GM21825 (cell line): ENCODE measurements around the gene RNU1-2.
"Not testable (repeated sequence)": the region's sequence is repeated elsewhere in the genome, so short reads cannot be mapped to it uniquely, and the experiment has no call there.

Experiments used
- ATAC-seq: cut with Tn5 transposase; IDR thresholded peaks from one replicate; pipeline ENCODE4 v1.9.1; 2021; ENCODE audit warnings: mild to moderate bottlenecking, moderate library complexity; ENCODE audit not compliant: unreplicated experiment

The RNU1-2 gene

DNA sequence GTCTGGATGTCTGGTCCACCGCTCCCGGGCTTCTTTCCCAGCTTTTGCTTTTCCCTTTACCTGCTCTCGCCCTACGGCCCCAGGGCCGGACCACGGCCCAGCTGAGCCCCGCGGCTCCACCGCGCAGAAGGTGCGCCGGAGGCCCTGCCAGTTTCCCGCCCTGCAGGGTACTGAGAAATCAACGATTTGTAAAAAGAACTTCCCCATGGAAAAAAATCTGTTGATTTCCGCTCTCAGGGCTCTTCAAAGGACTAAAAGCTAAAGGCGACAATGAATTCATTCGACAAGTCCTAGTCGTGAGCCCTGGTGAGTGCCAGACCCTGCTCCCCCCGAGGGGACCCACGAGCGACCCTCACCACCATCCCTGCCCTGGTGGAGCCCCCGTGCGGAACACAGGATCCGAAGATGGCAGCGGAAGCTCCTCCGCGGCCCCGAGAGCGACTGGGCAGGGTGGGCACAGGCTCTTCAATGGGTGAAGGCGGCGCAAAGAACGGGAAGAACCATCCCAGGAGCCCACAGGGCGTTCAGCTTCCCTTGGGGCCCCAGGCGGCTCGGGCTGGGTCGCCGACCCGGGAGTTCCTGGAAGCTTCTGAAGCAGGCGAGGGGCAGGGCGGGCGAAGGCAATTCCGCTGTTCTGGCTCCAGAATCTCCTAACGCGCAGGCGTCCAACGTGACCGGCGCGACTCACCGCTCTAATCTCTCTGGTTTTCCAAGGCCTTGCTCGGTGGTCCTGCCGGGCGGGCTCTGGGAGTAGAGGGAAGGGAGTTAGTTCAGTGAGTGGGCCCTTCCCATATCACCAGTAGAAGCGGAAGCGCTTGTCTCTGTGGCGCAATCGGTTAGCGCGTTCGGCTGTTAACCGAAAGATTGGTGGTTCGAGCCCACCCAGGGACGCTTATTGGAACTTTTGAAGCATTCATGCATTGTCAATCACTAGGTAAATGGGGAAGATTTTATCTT is 6.6 kb upstream of the RNU1-2 start:
- ATAC-seq, result no peak

DNA sequence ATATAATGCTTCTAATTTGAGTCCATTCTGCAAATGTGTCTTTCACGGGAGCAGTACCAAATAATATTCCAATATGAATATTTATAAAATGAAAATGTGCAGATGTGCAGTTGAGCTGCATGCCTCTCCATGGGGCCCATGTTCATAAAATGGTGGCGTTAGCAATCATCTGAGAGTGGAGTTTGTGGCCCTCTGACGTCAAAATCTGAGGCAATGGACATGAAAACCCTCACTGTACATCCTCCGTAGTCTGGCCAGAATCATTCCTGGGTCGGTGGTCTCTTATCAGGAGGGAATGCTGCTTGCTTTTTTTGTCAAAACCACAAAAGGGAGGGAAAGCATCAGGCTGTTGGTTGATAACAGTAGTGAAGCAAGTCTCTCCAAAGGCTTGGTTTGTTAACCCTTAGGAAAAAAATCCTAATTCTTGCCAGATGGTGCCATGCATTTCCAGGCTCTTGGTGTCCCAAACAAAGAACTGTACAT is 5.2 kb upstream of the RNU1-2 start:
- not testable (repeated sequence) for ATAC-seq

DNA sequence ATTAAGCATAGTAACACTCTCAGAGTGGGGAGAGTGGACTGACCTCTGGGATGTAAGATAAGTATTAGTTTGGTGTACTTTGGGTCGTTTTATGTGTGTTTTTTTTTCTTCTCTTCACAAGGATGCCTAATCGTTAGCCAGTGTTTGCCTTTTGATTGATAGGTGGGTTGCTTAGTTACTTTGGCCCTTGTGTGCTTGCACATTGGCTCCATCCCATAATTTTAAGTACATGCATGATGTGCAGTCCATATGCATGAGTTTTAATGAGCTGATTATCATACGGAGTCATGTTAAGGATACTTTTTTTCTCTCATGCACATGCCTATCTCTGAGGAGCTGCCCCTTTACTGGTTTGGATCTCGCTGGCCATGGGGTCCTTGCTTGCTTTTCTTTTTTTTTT is 4.7 kb upstream of the RNU1-2 start:
- ATAC-seq, result not testable (repeated sequence)

GRCh38 chr1:16892978-16893525 is 2.7 kb upstream of the RNU1-2 start:
- not testable (repeated sequence) for ATAC-seq

- ATAC-seq, result not testable (repeated sequence)
Observed at GRCh38 chr1:16893796-16894195, 2.0 kb upstream of the RNU1-2 start.

GRCh38 chr1:16894338-16894737 is 1.4 kb upstream of the RNU1-2 start:
- not testable (repeated sequence) for ATAC-seq

- not testable (repeated sequence) for ATAC-seq
Observed at GRCh38 chr1:16895233-16895597, 565 bp upstream of the RNU1-2 start.

DNA sequence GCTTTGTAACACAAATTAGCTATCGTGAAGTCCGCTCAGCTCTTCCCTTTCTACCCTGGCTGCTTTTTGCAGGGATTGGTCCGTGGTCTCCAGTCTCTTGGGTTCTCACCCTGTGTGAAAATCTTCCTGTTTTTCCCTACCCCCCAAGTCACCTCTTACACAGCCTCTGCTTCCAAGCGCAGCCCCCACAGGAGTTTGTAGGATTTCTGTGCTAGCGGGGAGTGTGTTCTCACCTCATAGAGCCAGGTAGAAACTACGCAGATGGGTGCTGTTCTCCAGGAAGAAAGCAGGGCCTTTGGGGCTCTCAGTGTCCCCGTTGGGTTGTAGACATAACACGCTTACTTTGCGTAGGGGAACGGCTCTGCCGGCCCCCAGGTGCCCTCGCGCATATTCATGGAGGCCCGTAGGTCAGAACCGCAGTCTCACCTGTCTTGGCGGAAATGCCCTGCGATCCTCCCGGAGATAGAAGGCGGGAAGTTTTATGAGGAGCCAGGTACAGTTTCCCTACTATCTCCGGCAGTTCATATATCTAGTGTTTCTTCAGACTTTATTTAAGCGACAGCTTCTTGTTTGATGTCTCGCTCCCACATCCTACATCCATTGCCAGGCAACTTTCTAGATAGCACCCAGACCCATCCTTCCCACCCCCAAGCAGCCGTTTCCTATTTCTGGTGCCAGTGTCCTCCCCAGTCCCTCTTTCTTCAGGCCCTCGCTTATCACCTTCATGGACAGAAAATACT is 706 bp downstream of the RNU1-2 start:
- peak; percentile 30 for ATAC-seq

- not testable (repeated sequence) for ATAC-seq
Observed at GRCh38 chr1:16897653-16898052, 1.9 kb downstream of the RNU1-2 start.

- ATAC-seq, result not testable (repeated sequence)
Observed at GRCh38 chr1:16898298-16898697, 2.5 kb downstream of the RNU1-2 start.

DNA sequence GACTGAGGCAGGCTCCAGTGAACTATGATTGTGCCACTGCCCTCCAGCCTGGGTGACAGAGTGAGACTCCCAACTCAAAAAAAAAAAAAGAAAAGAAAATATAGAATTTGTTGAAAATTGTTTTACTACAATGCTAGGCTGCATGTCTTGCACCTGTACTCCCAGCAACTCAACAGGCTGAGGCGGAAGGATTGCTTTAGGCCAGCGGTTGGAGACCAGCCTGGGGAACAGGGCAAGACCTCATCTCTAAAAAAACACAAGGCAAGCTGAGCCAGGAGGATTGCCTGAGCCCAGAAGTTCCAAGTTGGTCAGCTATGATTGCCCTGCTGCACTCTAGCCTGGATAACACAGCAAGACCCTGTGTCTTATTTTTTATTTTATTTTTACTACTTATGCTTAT is 3.2 kb downstream of the RNU1-2 start:
- ATAC-seq, result not testable (repeated sequence)

DNA sequence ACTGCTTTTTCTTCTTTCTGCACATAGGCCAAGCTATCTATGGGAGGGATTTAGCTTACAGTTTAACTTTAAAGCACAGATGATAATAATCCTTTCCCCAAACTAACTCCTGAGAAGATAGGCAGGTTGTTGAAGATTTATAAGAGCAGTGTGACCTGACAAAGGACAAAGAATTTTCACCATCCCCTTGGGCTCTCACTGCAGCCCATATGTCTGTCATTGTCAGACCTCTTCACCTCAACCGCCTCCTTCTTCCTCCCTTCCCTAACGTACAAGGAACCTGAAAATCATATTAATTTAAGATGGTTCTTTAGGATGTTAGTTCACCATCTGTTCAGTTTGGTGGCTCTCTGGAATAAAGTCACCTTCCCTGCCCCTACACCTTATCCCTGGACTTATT is 5.0 kb downstream of the RNU1-2 start:
- no peak for ATAC-seq

GRCh38 chr1:16901371-16901770 is 5.6 kb downstream of the RNU1-2 start:
- not testable (repeated sequence) for ATAC-seq

DNA sequence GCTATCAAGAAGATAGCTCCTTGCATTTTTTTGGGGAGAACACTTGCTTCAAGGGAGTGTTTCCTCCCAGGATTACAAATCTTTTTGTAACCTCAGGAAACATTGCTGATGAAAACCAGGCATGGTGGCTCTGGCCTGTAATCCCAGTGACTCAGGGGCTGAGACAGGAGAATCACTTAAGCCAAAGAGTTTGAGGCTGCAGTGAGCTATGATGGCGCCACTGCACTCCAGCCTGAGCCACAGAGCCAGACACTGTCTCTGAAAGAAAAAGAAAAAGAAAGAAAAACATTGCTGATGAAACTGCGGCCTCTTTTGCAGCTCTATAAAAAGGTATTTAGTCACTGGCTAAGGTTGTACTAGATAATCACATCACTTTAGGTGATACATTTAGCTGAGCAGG is 7.3 kb downstream of the RNU1-2 start:
- ATAC-seq, result no peak

- no peak for ATAC-seq
Observed at GRCh38 chr1:16903458-16903796, 7.6 kb downstream of the RNU1-2 start.

GRCh38 chr1:16904560-16905109 is 8.9 kb downstream of the RNU1-2 start:
- peak; percentile 93 for ATAC-seq

- ATAC-seq, result peak; percentile 74
Observed at GRCh38 chr1:16905110-16905867, 9.5 kb downstream of the RNU1-2 start.

GRCh38 chr1:16905868-16906702 is 10.3 kb downstream of the RNU1-2 start:
- ATAC-seq, result no peak

- ATAC-seq, result no peak
Observed at GRCh38 chr1:16906873-16907272, 11.1 kb downstream of the RNU1-2 start.
